Activated T-helper 9 cell treated with anti-CD3 and anti-CD28 coated beads, Interleukin-2, amount 50 U/mL, for 16 hours (primary cell): Measurements from ENCODE around the gene EFNA1.

Experiments
- DNase-seq: peaks from one replicate; pipeline ENCODE4 v3.0.0-alpha.2; 2020; ENCODE audit warnings: low read depth

The EFNA1 gene, protein sequence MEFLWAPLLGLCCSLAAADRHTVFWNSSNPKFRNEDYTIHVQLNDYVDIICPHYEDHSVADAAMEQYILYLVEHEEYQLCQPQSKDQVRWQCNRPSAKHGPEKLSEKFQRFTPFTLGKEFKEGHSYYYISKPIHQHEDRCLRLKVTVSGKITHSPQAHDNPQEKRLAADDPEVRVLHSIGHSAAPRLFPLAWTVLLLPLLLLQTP

DNA sequence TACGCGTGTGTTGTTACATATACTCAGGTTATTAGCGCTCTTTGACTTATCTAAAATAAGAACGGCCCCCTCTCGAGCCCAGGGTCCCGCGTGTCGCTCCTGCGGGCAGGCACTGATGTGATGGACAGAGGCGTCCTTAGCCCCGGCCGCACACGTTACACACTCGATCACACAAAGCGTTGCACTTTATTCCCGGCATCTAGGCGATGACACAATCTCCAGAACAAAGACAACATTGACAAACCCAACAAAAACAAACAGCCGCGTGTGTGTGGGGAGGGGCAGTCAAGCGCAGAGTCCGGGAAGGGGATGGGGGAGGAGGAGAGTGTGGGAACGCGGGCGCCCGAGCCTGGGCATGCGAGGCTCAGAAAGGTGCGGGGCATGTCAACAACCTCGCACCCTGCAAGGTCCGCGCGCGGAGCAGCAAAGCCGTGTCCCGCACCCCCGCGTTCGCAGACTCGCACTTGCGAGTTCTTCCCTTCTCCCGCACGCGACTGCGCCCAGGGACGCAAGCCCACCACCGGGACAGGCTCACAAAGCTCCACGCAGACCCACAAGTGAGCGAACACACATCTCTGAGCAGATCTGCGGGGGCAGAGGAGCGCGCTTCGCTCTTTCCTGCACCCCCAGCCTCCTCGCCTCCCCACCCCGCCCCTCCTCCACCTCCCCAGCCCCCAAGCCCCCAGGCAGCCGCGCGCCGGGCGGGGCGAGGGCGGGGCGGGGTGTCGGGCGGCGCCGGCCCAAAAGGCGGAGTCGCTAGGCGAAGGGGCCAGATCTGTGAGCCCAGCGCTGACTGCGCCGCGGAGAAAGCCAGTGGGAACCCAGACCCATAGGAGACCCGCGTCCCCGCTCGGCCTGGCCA, at the start of gene EFNA1:
Gene EFNA1, plus strand, starts transcription at position 772 of the 862 bp plus-strand sequence. CDS start 102 bp downstream, outside the sequence.
- no peak for DNase-seq

DNA sequence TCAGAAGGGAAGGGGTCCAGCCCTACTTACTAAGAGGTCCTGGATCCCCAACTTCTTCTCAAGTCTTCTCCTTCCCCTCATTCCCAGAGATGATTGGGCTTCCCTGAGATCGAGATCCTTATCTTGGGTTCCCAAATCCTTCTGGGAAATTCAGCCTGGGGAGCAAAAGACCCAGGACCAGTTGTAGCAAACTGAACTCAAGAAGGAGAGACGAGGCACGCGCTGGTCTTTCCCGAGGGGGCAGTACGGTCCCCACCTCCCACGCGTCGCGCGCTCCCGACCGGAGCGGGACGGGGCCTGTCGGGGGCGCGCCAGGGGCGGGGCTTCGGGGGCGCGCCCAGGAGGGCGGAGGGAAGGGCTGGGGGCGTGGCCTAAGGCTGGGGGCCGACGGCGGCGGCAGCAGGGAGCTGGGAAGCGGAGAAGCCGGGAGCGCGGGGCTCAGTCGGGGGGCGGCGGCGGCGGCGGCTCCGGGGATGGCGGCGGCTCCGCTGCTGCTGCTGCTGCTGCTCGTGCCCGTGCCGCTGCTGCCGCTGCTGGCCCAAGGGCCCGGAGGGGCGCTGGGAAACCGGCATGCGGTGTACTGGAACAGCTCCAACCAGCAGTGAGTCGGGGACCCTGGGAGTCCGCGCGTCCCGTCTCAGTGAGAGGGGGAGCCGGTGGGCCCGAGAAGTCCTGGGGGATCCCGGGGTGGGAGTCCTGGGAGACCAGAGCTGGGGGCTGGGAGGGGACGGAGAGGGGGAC, 49.0 kb upstream of the EFNA1 start, which contains the start of gene EFNA3:
Gene EFNA3, plus strand, starts transcription at position 369 of the 741 bp plus-strand sequence. Its CDS starts 105 bp downstream, at position 474.
- peak; percentile 58 for DNase-seq

DNA sequence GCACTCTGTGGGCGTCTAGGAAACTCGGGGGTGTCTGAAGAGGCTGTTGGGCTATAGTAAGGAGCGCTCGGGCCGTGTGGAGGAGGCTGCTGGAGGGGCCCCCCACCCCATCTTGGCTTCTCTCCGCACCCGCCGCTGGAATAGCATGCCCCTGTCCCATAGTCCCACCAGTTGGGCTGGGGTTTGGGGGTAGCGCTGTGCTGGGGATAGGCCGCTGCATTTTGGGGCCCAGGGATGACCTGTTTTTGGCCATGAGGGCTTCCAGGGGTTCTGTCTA, 48.5 kb upstream of the EFNA1 start:
- DNase-seq = no peak

DNA sequence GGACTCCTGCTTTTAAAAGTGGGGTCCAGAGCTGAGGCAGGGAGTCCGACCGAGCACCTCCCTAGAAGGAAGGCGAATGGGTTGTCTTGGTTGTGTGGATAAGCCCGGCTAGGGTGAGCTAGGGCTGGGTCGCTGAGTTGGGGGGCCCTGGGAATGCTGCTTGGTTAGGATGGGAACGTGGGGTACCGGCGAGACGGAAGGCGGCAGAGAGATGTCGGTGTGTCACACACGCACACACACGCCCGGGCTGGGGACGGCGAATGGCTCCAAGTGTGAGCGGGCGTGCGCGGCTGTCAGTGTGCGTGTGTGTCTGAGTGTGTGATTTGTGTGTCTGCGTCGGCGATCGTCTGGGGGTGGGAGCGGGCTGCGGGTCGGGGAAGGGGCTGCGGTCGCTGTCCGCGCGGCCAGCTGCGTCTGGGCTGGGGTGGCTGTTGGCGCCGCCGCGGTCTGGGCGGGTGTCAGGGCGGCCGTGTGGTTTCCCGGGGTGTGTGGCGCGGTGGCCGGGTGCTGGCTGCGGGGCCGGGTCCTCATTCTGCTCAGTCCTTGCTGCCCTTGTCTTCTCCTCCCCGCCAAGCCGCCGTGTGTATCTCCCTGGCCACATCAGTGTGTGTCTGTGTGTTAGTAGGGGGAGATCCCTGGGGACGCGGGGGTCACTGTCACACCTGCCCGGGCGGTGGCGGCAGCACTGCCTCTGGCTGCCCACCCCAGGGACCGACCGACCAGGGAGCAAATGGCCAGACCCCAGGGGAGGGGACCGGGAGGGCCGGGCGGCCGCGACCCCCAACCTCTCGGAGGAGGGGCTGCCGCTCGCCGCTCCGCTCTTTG, 48.0 kb upstream of the EFNA1 start:
- no peak for DNase-seq

DNA sequence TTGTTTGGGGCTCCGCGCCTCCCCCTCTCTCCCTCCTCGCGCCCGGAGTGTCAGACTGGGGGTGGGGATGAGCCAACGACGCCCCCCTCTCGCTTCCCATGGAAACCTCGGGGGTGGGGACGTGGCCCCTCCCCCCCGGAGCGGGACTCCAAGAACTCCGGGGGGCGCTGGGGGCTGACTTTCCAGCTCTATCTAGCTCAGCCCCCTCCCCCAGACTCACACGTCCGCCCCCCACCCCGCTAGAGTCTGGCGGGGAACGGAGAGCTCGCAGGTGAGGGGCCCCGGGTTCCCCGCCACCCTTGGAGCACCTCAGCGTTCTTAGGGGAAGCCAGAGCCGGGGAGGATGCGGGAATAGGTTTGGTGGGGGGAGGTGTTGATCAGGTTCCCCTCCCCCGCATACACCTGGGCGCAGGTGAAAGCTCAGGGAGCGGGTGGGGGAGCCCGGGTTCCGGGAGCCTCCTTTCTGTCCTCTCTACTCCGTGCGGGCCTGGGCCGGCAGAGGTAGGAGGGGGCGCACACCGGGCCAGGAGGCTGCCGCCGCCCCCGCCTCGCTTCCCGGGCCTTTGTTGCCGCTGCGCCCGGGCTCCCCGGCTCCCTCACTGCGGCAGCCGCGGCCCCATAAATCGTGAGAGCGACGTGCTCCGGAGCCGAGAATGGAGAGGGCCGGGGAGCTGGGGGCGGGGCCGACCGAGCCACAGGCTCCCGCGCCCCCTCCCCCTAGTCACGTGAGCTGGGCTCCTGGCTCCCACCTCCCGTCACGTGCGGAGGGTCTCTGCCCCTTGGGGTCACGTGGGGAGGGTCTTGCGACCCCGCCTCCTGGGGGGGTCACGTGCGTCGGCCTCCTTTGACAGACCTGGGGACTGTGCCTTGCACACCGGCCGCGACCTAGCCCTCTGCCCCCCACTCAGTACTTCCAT, 47.1 kb upstream of the EFNA1 start:
- DNase-seq = no peak

DNA sequence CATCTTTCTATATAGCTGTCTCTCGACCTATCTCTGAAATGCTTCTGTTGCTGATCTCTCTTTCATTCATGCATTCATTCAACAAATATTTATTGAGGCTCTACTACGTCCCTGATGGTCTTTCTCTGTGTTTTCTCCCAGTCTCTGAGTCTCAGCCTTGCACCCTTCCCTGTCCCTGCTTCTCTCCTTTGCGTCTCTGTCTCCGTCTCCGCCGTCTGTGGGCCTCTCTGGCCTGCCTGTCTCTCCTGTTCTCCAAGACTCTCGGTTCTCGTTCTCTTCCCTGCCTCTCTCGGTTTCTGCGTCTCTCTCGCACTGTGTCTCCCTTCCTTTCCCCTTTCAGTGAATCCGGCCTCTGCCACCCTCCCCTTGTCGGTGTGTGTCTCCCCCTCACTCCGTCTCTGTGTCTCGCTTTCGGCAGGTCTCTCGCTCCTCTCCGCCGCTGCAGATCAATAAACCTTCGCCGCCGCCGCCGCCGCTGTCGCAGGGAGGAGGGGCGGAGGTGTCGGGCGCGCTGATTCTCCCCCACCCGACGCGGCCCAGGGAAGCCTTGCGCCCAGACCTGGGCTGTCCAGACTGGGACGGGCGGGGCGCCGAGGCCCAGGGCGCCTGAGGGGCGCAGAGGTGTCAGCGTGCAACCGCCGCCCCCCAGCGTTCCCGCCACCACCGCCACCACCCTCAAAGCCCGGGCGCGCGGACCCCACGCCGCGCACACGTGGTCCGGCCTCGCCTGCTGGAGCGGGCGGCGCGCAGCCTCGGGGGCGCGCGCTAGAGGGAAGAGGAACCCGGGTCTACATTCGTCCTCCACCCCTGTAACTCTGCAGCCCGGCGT, 46.0 kb upstream of the EFNA1 start:
- no peak for DNase-seq

DNA sequence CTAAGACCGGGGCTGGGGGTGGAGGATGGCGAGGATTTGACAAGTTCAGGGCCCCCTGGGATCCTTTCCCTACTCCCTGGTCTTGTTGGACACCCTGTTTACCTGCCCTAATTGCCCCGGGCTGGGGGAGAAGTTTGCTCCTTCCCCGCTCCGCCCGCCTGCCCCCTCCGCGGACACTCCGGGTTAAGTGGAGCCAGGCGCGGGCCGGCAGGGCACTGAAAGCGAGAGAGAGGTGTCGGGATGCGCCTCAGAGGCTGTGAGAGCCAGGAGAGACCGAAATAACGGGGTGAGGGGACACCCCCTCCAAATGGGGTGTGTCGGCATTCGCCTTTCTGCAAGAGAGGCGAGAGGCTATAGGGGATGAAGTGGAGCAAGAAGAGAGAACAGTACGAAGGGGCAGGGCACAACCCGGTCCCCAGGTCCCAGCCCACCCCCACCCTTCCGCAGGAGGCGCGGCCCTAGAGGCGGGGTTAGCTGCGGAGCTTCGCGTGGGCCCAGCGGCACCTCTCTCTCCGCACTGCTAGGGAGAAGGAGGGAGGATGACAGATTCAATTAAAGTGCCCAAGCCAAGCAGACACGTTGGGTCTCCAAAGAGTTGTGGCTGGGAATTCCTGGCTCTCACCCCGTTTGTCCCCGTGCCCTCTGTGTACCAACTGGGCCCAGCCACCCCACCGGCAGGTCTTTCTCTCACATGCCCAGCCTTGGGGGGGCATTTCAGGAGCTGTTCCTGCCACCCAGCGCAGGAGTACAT, 45.2 kb upstream of the EFNA1 start:
- DNase-seq = no peak

DNA sequence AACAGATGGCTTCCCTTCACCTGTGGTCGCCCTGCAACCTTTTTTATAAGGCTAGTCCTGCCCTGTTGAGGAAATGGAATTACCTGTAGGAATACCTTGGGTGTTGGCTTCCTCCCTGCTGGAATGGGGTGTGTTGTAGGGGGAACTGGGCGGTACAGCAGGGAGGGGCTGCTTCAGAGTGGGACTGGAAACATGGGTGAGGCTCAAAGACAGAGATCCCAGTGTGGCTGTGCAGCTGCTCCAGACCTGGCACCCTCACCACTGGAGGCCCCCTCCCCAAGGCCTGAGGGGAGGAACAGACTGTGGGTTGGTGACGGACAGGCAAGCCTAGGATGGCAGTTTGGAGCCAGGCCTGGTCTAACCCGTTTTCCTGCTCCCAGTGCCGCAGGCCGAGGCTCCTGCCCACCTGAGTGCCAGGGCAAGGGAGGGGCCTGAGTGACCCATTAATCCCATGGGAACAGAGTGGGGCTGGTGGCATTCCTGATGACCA, 44.6 kb upstream of the EFNA1 start:
- no peak for DNase-seq

DNA sequence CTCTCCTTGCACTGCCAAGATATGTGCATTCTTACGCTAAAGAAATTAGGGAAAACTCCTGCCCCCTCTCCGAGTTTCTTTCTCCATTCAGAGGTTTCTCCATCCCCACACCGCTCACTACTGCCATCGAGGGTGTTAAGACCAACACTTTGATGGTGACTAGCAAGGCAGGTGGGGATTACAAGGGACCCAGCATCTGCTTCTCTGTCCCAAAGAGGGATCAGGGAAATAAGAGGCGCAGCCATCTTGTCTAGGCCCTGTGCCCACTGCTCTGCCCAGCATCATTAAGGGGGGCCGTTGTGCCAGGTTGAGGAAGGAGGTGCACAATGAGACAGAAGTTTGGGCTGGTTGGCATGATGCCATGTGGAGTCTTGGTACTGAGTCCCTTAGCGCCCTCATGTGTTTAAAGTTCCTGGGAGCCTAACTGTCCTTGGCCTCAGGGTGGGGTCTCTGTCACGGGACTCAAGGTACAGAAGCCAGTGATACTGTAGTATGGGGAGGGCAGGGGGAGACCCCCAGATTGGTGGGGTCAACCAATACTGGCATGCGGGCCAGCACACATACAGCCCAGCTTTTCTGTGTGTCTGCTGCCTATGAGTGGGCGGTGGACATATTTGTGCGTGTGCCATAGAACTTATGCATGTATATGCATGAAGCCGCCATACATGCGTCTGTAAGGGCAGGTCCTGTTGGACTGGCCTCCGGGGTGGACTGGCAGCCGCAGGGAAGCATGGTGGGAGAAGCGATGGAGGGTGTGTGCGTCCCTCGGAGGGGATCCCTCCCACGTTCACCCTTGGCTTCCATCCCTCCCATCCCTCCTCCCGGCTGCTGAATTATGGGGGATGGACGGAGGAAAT, 43.6 kb upstream of the EFNA1 start:
- DNase-seq = no peak

DNA sequence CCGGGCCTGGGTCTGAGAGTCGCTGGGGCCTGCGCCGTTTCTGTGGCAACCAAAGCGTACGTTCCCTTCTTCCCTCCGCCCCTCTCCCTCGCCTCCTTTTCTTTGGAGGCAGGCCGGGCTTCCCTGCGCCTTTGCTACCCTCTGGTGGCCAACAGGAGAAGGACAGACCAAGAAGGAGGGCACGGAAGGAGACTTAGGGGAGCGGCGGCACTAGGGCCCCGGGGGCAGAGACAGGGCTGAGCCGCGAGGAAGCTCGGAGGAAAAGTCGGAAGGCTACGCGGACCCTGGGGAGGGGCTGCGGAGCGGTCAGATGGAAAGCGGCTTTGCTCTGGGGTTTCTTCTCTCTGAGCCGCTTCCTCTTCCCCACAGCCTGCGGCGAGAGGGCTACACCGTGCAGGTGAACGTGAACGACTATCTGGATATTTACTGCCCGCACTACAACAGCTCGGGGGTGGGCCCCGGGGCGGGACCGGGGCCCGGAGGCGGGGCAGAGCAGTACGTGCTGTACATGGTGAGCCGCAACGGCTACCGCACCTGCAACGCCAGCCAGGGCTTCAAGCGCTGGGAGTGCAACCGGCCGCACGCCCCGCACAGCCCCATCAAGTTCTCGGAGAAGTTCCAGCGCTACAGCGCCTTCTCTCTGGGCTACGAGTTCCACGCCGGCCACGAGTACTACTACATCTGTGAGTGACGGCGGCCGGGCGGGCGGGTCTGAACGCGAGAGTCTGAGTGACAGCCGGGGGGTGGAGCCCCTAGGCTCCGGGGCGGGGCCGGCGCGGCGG, 42.8 kb upstream of the EFNA1 start:
- peak; percentile 84 for DNase-seq

DNA sequence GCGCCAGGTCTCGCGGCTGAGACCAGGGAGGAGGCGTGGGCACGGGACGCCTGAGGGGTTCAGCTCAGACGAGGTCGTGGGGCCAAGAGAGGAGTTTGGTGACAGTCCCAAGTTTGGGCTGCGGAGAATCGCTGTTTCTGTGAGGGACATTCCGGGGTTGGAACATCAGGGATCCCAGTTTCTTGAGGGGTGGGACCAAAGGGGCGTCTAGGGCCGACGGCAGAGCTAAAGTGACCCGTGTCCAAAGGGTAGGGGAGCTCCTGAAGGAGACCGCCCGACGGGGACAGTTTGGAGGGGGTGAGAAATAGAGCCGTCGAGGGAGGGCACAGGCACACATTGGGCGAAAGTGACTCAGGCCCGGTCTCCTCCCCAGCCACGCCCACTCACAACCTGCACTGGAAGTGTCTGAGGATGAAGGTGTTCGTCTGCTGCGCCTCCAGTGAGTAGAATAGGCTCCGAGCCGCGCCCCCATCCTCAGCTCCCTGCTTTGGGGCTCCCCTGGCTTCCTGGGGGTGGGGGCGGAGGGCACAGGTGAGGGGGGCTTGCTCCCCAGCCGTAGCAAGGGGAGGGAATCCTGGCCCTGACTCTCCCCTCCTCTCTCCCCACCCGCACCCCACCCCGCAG, 42.1 kb upstream of the EFNA1 start:
- peak; percentile 68 for DNase-seq

DNA sequence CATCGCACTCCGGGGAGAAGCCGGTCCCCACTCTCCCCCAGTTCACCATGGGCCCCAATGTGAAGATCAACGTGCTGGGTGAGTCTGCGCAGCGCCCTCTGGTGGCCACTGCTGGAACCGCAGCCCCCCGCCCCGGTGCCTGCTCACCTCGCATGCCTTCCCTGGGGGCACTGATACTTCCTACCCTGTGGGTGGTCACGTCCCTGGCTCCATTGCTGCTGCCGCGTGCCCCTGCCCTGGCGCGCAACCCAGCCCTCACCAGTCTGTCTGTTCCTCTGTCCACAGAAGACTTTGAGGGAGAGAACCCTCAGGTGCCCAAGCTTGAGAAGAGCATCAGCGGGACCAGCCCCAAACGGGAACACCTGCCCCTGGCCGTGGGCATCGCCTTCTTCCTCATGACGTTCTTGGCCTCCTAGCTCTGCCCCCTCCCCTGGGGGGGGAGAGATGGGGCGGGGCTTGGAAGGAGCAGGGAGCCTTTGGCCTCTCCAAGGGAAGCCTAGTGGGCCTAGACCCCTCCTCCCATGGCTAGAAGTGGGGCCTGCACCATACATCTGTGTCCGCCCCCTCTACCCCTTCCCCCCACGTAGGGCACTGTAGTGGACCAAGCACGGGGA, 41.4 kb upstream of the EFNA1 start:
- peak; percentile 73 for DNase-seq

DNA sequence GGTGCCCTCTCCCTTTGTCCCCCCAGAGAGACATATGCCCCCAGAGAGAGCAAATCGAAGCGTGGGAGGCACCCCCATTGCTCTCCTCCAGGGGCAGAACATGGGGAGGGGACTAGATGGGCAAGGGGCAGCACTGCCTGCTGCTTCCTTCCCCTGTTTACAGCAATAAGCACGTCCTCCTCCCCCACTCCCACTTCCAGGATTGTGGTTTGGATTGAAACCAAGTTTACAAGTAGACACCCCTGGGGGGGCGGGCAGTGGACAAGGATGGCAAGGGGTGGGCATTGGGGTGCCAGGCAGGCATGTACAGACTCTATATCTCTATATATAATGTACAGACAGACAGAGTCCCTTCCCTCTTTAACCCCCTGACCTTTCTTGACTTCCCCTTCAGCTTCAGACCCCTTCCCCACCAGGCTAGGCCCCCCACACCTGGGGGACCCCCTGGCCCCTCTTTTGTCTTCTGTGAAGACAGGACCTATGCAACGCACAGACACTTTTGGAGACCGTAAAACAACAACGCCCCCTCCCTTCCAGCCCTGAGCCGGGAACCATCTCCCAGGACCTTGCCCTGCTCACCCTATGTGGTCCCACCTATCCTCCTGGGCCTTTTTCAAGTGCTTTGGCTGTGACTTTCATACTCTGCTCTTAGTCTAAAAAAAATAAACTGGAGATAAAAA, 40.7 kb upstream of the EFNA1 start:
- no peak for DNase-seq

DNA sequence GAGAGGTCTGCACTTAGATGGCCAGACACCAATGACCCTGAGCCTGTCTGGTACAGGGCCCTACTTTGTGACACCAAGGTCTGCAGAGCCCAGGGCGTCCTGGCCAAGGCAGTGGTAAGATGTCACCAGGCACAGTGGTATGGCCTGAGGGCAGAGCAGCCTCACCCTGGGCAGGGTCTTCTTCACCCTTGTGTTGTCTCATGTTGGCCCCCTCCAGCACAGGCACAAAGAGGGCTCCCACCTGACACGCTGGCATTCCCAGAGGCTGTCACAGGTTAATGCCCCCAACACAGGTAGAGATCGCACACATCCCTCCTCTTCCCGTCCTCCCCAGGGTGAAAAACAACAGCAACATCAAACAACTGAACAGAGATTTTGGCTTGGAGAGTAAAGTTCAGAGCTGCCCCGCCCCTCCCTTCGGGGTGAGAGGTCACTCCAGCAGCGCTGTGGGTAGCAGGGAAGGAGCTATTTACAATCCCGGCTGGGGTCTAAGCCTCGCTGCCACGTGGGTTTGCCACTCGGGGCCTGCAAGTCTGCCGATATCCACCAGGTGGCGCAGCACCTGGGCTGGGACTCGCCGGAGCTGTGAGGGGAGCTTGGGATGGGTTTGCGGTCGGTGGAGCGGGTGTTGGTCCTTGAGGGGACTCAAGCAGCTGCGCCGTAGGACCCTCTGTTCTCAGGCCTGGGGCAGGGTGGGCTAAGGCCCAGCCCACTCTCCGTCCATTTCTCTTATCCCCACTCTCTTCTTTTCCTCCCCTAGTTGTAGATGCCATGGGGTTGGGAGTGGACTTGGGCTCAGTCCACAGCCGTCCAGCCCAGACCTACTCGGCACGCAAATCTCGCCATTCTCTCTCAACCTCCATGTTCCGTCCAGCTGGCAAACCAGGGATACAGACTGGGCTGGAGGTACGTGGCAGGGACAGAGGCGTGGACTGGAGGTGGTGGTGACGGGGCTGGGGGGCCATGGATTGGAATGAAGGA, 36.3 kb upstream of the EFNA1 start:
- peak; percentile 70 for DNase-seq

DNA sequence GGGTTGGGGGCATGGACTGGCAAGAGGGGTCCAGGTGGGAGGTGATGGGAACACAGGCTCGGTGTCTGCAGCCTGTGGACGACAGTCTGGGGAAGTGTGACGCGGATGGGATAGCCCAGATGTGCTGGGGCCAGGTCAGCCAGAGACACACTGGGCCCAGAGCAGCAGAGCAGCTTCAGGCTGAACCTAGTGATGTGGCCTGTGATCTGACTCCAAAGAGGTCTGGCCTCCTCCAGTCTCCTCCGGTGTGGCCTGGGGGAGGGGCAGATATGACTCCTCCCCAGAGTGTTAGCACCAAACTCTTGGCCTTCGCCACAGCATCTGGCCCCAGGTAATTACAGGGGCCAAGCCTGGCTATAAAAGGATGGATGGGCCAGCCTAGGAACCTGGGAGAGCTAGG, 35.5 kb upstream of the EFNA1 start:
- DNase-seq = no peak
